Stimulated activated CD8-positive, alpha-beta memory T cell treated with anti-CD3 and anti-CD28 coated beads, Interleukin-15, amount 100 ng/mL, for 1 hour (primary cell): ENCODE data around the gene ACRV1.

Experiments used
- DNase-seq: peaks from one replicate; pipeline ENCODE4 v3.0.0-alpha.2; 2020; ENCODE audit warnings: low read depth

Gene ACRV1

GRCh38 chr11:125649465-125650166 lies 31.0 kb downstream of the ACRV1 start:
- DNase-seq, result no peak

DNA sequence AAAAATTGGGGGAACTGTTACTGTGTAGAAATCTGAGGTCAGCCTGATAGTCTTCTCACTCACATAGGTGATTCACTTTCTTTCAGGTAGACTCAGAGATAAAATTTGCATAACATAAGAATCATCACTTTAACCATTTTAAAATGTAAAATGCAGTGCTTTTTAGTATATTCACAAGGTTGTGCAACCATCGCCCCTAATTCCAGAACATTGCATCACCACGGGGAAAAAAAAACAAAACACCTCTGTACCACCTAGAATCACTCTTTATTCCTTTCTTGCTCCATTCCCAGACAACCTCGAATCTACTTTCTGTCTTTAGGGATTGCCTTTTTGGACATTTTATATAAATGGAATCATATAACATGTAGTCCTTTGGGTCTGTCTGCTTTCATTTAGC lies 34.8 kb downstream of the ACRV1 start:
- DNase-seq, result no peak

DNA sequence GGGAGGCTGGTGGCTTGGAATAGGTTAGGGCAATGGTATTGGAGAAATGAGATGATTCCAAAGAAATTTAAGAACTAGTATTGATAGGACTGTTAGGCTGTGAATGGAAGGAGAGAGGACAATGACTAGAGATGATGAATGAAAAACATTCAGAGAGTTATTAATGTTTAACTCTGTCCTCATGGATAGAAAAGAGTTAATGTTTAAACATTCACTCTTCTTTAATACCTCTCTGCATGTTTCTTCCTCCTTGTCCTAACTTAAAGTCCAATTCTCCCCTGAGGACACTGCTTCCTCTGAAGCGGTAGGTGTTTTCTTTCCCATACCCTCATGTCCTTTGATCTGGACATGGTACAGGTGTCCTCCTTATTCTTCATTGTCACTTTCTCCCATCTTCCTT lies 42.3 kb downstream of the ACRV1 start:
- no peak for DNase-seq

DNA sequence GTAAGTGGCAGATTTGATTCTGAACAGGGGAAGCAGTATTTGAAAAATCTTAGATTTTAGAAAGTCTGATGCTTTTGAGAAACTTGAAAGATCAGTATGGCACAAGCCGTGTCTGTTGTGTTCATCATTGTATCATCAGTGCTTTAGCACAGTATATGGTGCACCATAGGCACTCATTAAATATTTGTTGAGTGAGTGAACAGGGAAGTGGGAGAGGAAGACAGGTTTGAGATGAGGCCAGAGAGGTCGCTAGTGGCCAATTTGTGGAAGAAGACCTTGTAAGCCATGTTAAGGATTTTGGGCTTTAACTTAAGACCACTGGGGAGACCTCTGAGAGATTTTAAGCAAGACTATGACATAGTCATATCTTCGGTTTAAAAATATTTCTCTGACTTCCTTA lies 42.8 kb downstream of the ACRV1 start:
- no peak for DNase-seq

- DNase-seq, result no peak
These were observed 53.3 kb downstream of the ACRV1 start for GRCh38 chr11:125627236-125627910.

- no peak for DNase-seq
These were observed 54.2 kb downstream of the ACRV1 start for GRCh38 chr11:125626288-125626950.

- peak; percentile 79 for DNase-seq
These were observed 54.9 kb downstream of the ACRV1 start for GRCh38 chr11:125625630-125626287.

DNA sequence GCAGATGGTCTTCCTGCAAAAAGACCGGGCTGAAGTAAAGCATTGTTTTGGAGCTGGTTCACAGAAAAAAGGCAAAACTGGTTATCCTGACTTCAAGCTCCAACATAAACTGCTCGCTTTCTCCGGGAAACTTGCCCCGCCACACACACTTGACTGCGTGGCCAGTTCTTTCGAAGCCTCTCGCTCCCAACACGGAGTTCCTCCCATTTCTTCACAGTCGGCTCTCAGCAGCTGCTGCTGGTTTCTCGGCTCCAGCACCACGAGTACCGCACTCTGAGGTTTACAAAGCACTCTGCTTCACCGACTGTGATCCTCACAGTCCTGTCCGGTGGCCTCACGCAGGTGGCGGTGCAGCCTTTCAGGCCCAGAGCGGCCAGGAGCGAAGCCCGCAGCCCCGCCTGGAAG lies 55.4 kb downstream of the ACRV1 start:
- DNase-seq, result no peak

DNA sequence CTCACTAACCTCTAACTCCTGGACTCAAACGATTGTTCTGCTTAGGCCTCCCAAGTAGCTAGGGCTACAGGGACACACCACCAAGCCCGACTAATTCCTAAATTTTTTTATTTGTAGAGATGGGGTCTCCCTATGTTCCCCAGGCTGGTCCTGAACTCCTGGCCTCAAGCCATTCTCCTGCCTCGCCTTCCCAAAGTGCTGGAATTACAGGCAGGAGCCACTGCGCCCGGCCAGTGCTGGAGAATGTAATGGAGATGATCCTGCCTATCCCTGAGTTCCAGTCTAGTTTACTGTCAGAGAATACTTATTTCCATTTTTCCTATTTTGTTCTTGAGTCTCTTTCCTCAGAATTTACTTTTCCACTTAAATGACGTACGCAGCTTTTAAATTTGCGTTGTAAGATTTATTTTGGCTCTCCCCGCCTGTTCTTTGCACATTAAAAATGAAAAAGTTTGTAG lies 55.9 kb downstream of the ACRV1 start, which contains the start of gene CHEK1:
Gene CHEK1 (plus strand): TSS at position 408 of the 458 bp plus-strand sequence. CDS start 1,606 bp downstream, outside the sequence.
- DNase-seq, result no peak

- no peak for DNase-seq
These were observed 57.6 kb downstream of the ACRV1 start for GRCh38 chr11:125623064-125623463.

DNA sequence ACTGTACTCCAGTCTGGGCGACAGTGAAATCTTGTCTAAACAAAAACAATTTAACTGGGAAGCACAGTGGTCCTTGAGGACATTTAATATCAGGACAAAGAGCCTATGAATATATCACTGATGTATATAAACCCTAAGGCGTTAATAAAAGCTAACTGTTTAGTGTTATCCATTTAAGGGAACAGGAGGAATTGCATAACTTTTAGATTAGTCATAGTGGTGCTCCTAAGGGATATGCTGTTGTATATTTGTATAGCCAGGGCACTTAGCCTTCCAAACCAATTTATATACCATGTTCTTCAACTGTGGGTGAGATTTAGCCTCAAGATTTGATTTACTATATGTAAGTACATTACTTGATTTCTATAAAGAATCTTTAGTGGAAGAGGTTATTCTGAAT lies 58.7 kb downstream of the ACRV1 start:
- no peak for DNase-seq
